HG02588 (cell line): ENCODE measurements around the gene ZC3H7B.
"Not testable (repeated sequence)": the region's sequence is repeated elsewhere in the genome, so short reads cannot be mapped to it uniquely, and the experiment has no call there.

Source experiments
- ATAC-seq: cut with Tn5 transposase; IDR thresholded peaks from one replicate; pipeline ENCODE4 v1.9.1; 2021; ENCODE audit warnings: mild to moderate bottlenecking, moderate library complexity; ENCODE audit not compliant: unreplicated experiment

The ZC3H7B gene

GRCh38 chr22:41368543-41369423, 67.5 kb downstream of the ZC3H7B start:
- ATAC-seq, result no peak

GRCh38 chr22:41369424-41369745, 68.1 kb downstream of the ZC3H7B start:
- no peak for ATAC-seq

GRCh38 chr22:41369837-41370236, 68.5 kb downstream of the ZC3H7B start:
- ATAC-seq, result no peak

- no peak for ATAC-seq
Measured at GRCh38 chr22:41377846-41378245, 76.5 kb downstream of the ZC3H7B start.

- ATAC-seq, result peak; percentile 14
Measured at GRCh38 chr22:41380993-41381328, 79.6 kb downstream of the ZC3H7B start.

GRCh38 chr22:41381329-41382097, 80.2 kb downstream of the ZC3H7B start, which contains the start of gene TEF:
TEF (plus strand) TSS chr22:41381942; CDS start chr22:41382045, 103 bp downstream.
- ATAC-seq, result peak; percentile 83

GRCh38 chr22:41382098-41382578, 80.8 kb downstream of the ZC3H7B start:
- ATAC-seq, result peak; percentile 31

- ATAC-seq, result no peak
Measured at GRCh38 chr22:41382610-41383009, 81.3 kb downstream of the ZC3H7B start.

GRCh38 chr22:41383085-41383484, 81.8 kb downstream of the ZC3H7B start:
- ATAC-seq, result no peak

GRCh38 chr22:41384128-41384527, 82.8 kb downstream of the ZC3H7B start:
- no peak for ATAC-seq

- no peak for ATAC-seq
Measured at GRCh38 chr22:41387341-41387740, 86.0 kb downstream of the ZC3H7B start.

- no peak for ATAC-seq
Measured at GRCh38 chr22:41394012-41394356, 92.7 kb downstream of the ZC3H7B start.

- no peak for ATAC-seq
Measured at GRCh38 chr22:41395531-41396240, 94.4 kb downstream of the ZC3H7B start.

GRCh38 chr22:41397143-41397811, 96.0 kb downstream of the ZC3H7B start:
- no peak for ATAC-seq

GRCh38 chr22:41398921-41399320, 97.6 kb downstream of the ZC3H7B start:
- no peak for ATAC-seq

- ATAC-seq, result no peak
Measured at GRCh38 chr22:41401781-41402648, 100.7 kb downstream of the ZC3H7B start.

- ATAC-seq, result not testable (repeated sequence)
Measured at GRCh38 chr22:41402851-41403250, 101.5 kb downstream of the ZC3H7B start.

- ATAC-seq, result peak; percentile 75
Measured at GRCh38 chr22:41403532-41404318, 102.4 kb downstream of the ZC3H7B start.

GRCh38 chr22:41405588-41405987, 104.3 kb downstream of the ZC3H7B start:
- no peak for ATAC-seq
